HG03064 (cell line): ENCODE measurements around the gene FAM227B.

Experiments used
- ATAC-seq: cut with Tn5 transposase; IDR thresholded peaks from one replicate; pipeline ENCODE4 v1.9.1; 2021; ENCODE audit warnings: low read depth; ENCODE audit not compliant: unreplicated experiment

The FAM227B gene

DNA sequence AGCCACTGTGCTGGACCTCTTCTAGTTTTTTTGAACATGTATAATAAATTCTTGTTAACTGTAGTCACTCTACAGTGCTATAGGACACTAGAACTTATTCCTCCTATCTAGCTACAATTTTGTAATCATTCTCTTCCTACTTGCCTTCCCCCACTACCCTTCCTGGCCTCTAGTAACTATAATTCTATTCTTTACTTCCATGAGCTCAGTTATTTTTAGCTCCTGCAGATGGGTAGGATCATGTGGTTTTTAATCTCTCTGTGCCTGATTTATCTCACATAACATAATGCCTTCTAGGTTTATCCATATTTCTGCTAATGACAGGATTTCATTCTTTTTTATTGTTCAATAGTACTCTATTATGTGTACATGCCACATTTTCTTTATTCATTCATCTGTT, 310.7 kb downstream of the FAM227B start:
- ATAC-seq: no peak

DNA sequence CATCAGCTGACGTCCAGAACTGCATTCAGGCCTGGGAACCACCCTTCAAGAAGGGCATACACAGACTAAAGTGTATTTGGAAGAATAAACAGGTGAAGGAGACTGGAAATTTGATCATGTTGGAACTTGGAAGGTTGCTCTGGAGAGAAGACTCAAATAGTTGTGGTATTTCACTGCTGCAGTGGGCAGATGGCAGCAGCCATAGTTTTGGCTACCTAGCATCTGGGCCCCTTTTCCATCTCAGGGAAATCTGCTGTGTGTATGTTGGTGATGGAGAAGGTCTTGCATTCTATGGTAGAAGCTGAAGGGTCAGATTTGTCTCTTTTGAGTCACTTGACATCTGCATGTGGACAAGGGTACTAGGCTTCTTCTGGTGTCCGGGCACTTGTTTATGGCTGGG, 311.9 kb downstream of the FAM227B start:
- ATAC-seq: no peak

- no peak for ATAC-seq
Measured at GRCh38 chr15:49306551-49306950, 314.1 kb downstream of the FAM227B start.

- no peak for ATAC-seq
Measured at GRCh38 chr15:49303003-49303402, 317.6 kb downstream of the FAM227B start.

GRCh38 chr15:49301562-49301961, 319.1 kb downstream of the FAM227B start:
- no peak for ATAC-seq

DNA sequence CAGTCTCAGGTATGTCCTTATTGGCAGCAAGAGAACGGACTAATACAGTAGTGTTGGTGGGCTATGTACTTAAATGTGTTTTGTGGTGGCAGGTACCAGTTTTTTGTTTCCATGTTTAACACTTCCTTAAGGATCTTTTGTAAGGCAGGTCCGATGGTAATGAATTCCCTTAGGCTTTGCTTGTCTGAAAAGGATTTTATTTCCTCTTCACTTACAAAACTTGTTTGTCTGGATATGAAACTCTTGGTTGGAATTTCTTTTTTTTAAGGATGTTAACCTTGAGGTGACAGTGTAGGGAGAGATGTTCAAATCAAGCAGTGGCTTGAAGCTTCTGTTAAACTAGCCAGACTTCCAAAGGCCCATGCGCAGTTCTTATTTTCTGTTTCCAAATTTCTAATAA, 319.8 kb downstream of the FAM227B start:
- ATAC-seq: no peak

- ATAC-seq: no peak
Measured at GRCh38 chr15:49297584-49297983, 323.0 kb downstream of the FAM227B start.

- no peak for ATAC-seq
Measured at GRCh38 chr15:49296258-49296657, 324.4 kb downstream of the FAM227B start.

- ATAC-seq: no peak
Measured at GRCh38 chr15:49293941-49294340, 326.7 kb downstream of the FAM227B start.

DNA sequence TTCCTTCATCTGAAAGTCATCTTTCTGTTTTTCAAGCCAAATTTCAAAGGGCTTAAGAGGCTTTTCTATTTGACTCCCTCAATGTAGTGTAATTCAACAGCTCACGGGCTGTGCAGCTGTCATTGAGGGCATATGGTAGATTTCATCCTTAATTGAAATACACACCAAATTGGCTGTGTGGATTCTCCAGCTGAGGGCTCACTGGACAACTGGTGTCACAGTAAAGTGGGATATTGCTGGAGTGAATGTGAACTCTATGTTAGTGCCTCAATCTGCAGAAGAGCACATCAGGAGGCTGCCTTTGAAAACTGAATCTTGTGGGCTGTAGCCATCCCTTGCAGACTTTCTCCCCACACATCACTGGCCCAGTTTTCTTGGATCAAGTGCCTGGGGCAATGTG, 330.4 kb downstream of the FAM227B start:
- no peak for ATAC-seq

DNA sequence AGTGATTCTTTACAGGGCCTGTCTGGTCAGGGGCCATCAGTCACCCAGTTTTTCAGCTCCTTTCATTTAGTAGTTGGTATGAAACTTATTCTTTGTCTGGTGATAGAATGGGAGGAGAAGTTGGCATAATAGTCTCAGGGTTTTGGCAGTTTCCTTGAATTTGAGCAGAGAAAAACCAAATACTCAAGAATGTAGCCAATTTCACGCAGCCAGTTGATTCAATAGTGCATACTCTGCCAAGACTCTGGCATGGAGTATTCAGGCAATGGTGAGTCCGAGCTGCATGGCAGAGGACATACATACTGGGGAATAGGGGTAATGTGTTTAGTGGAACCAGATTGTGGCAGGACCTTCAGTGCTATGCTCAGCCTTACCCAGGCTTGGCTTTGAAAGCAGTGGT, 332.2 kb downstream of the FAM227B start:
- ATAC-seq: no peak

GRCh38 chr15:49287481-49287880, 333.1 kb downstream of the FAM227B start:
- no peak for ATAC-seq

GRCh38 chr15:49286649-49287404, 333.8 kb downstream of the FAM227B start:
- ATAC-seq: no peak

GRCh38 chr15:49282366-49282765, 338.3 kb downstream of the FAM227B start:
- ATAC-seq: no peak

- ATAC-seq: no peak
Measured at GRCh38 chr15:49279521-49280456, 340.8 kb downstream of the FAM227B start.

DNA sequence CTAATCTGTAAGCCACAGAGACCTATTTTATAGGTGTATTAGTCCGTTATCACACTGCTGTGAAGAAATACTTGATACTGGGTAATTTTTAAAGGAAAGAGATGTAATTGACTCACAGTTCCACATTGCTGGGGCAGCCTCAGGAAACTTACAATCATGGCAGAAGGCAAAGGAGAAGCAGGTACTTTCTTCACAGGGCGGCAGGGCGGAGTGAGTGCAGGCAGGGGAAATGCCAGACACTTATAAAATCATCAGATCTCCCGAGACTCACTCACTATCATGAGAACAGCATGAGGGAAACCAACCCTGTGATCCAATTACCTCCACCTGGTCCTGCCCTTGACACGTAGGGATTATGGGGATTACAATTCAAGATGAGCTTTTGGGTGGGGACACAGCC, 341.9 kb downstream of the FAM227B start:
- ATAC-seq: no peak
